GM10266 (cell line): ENCODE results near the gene SERPINA6.
"Not testable (repeated sequence)": the region's sequence is repeated elsewhere in the genome, so short reads cannot be mapped to it uniquely, and the experiment has no call there.

Source experiments
- DNase-seq: peaks from one replicate; pipeline ENCODE4 v3.0.0; 2012; ENCODE audit errors: extremely low spot score
- CTCF ChIP-seq: IDR thresholded peaks from 2 replicates; pipeline ENCODE4 v1.5.1; 2012; ENCODE audit warnings: mild to moderate bottlenecking, low read depth; ENCODE audit not compliant: control insufficient read depth, insufficient read depth; ENCODE audit errors: missing control alignments

Gene SERPINA6

GRCh38 chr14:94304243-94304642 lies 18.9 kb downstream of the SERPINA6 start:
- no peak for TF ChIP-seq CTCF
- DNase-seq: no peak

- TF ChIP-seq CTCF: no peak
- DNase-seq: no peak
Observed at GRCh38 chr14:94303111-94303510, 20.0 kb downstream of the SERPINA6 start.

- DNase-seq: no peak
- TF ChIP-seq CTCF: no peak
Observed at GRCh38 chr14:94298130-94298529, 25.0 kb downstream of the SERPINA6 start.

- DNase-seq: not testable (repeated sequence)
Observed at GRCh38 chr14:94296181-94296545, 27.0 kb downstream of the SERPINA6 start.

GRCh38 chr14:94295360-94296180 lies 27.6 kb downstream of the SERPINA6 start:
- no peak for TF ChIP-seq CTCF
- no peak for DNase-seq

GRCh38 chr14:94293578-94293924 lies 29.6 kb downstream of the SERPINA6 start:
- no peak for TF ChIP-seq CTCF
- no peak for DNase-seq

- no peak for TF ChIP-seq CTCF
- DNase-seq: no peak
Observed at GRCh38 chr14:94292872-94293577, 30.1 kb downstream of the SERPINA6 start, which contains the start of gene SERPINA10. Gene SERPINA10, minus strand, starts transcription at chr14:94293268. Its CDS starts 2,675 bp downstream, at chr14:94290593.
